Suppressor macrophage treated with lipopolysaccharide for 1 hour (primary cell): ENCODE measurements around the gene SMIM45.
"Not testable (repeated sequence)": the region's sequence is repeated elsewhere in the genome, so short reads cannot be mapped to it uniquely, and the experiment has no call there.

ENCODE experiments used
- DNase-seq, 3 donors: peaks; one replicate each; pipeline ENCODE4 v3.0.0-alpha.2; 2020 to 2022

The SMIM45 gene

DNA sequence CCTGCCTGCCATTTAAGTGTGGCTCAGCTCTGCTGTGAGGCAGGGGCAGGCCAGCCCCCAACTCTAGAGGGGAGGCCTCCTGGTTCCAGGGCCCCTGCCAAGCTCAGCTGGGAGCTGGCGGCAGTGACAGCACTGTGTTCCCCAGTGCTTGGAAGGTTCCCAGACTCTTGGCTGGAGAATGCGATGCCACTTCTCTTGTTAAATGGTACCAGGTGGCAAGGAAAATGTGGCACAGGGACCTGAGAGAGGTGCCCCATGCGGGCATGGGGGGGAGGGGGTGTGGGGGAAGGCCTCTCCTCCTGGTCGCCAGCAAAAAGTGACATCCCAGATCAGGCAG lies 17.0 kb upstream of the SMIM45 start:
- no peak for DNase-seq

DNA sequence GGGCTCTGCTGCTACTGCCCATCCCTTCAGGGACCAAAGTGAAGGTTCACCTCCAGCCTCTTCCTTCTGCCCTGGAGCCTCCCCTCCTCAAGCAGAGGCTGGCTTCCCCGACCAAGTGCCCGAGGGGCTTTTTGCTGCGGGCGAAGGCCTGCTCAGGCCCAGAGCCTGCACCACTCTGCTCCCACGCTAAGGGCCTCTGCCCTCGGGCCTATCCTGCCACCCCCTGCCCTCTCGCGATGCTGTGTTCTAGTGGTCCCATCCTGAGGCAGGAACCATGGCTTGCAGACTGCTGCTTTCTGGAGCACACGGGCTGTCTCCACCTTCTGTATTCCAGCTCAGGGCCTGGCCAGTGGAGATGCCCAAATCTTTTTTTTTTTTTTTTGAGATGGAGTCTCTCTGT lies 16.4 kb upstream of the SMIM45 start:
- no peak for DNase-seq

DNA sequence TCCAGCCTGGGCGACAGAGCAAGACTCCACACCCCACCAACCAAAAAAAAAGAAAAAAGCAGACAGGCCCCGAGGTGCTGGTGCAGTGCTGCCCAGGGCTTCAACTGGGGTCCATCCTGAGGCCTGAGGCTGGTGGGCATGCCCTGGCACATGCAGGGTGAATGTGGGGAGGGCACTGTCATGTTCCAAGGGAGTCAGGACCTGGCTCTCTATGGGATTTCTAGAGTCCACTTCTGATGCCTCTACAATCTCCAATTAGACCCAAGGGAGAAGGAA lies 15.1 kb upstream of the SMIM45 start:
- DNase-seq, result no peak

DNA sequence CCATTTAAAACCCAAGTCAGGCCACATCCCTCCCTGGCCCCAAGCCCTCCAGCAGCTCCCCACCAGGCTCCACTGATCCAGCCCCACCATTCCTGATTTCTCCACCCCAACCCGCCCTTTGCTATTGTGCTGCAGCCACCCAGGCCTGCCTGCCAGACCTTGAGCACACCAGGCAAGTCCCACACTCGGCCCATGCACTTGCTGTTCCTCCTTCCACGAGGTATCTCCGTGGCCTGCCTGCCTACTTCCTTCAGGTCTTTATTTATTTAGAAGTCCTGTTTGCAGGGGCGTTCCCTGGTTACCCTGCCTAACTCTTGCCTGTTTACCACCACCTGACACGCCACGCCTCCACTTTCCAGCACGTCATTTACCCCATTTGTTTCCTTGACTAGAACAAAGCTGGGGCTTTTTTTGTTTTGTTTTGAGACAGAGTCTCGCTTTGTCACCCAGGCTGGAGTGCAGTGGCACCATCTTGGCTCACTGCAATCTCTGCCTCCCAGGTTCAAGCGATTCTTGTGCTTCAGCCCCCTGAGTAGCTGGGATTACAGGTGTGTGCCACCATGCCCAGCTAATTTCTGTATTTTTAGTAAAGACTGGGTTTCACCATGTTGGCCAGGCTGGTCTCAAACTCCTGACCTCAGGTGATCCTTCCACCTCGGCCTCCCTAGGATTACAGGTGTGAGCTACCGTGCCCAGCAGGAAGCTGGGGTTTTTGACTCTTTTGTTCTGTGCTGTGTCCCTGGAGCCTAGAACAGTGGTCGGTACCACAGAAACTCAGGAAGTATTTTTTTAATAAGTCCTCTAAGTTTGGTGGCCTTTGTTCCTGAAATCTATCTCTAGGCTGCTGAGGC lies 11.7 kb upstream of the SMIM45 start:
- DNase-seq, result peak in 1 of 3 donors; percentile 33

DNA sequence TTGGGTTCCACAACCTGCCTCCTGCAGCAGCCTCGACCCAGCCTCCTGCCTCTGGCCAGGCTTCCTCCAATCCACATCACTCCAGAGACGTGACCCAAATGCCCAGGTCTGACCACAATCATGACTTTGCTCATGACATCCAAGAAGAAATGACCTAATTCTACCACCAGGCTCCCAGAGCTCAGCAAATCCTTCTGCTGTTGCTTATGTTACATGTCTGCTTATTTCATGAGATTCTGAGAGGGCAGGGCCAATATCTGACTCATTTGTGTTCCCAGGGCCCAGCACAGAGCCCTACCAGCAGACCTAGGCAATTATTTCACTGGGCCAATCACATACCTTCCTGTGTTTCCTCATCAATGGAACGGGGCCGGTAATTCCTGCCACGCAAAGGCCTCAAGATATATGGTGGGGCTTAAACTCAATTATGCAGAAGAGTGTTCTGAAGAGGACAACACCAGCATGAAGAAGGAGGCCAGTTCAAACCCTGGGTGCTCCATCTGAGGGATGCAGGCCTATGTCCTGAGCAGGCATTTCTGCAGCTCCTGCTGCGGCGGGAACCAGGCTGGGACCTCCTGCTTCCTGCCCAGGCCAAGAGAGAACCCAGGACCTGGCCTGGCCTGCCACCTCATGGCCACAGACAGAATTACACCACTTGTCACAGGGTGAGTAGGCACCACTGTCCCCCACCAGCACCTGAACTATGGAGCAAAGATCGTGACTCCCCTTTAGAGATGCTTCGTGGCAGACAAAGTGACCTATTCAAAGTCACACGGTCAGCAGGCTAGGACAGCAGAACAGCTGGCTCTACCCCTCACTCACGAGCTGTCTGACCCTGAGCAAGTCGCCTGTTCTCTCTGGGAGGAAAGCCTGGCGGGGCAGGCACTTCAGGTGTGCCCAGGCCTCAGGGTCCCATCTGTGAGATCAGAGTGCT lies 10.9 kb upstream of the SMIM45 start:
- peak; percentile 80 to 87 (median 87) for DNase-seq

DNA sequence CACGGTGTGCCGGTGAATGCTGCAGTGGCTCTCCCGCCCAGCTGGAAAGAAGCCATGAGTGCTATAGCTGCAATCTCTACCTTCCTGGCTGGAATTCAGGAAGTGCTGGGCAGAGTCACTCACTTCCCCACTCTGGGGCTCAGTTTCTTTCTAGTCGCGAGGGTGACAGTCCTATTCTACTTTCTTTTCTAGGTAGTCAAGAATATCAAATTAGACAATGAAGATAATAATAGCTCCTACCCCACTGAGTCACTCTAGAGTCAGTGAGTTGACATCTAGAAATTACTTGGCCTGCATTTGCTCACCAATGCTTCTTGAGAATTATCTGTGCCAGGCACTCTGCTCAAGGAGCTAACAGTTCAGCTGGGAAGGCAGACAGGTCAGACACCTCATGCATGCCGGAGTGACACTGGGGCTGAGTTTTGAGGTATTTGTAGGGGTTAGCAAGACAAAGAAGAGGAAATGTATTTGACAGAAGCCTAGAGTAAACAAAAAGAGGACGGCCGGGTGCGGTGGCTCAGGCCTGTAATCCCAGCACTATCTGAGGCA lies 8.2 kb upstream of the SMIM45 start:
- DNase-seq, result peak; percentile 58 to 63 (median 63)

DNA sequence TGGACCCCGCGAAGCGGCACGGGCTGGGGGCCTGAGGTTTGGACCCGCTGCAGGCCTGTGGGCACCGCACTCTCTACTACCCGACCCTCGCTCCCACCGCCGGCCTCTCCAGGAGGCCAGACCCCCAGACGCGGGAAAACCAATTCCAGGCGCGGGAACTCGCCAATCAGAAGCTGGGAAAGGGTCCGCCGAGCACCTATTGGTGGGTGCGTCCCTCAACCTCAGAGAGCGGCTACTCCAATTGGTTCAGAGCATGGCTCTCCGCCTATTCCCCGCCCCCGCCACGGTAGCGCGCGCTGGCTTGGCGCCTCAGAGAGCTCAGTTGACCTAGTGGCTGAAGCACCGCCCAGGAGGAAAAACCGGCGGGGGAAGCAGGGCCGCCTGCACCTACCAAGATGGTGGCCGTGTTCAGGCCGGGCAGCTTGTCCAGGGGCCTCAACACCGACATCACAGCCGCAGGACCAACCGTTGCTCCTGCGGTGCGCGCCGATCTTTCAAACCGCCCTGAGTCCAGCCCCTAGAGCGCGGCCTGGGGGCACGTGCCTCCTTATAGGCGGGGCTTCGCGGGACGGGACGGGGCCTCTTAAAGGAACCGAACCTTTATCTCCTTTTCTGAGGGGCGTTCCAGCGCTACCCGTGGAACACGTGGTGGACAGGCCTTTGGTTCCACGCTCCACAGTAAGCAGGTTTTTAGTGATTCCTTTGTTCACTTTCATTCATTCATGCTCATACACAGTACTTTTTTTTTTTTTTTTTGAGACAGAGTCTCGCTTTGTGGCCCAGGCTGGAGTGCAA lies 5.1 kb upstream of the SMIM45 start, which contains the start of gene CENPM:
Gene CENPM, minus strand, starts transcription at position 524 of the 795 bp plus-strand sequence. Its CDS starts 76 bp downstream, at position 448.
- DNase-seq, result peak; percentile 94 to 97 (median 97)

DNA sequence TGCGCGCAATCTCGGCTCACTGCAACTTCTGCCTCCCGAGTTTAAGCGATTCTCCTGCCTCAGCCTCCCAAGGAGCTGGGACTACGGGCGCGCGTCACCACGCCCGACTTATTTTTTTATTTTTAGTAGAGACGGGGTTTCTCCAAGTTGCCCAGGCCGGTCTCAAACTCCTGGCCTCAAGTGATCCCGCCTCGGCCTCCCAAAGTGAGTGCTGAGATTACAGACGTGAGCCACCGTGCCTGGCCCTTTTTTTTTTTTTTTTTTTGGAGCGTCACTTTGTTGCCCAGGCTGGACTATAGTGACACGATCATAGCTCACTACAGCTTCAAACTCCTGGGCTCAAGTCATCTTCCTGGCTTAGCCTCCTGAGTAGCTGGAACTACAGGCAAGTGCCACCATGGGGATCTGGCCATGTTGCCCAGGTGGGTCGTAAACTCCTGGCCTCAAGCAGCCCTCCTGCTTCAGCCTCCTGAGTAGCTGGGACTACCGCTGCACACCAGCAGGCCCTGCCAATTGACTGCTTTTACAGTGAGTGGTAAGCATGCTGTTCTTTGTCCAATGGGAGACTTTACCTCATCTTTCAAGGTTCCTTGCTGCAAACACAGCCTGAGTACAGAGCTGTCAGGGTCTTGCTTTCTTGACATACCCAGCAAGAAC lies 4.4 kb upstream of the SMIM45 start:
- DNase-seq, result no peak

DNA sequence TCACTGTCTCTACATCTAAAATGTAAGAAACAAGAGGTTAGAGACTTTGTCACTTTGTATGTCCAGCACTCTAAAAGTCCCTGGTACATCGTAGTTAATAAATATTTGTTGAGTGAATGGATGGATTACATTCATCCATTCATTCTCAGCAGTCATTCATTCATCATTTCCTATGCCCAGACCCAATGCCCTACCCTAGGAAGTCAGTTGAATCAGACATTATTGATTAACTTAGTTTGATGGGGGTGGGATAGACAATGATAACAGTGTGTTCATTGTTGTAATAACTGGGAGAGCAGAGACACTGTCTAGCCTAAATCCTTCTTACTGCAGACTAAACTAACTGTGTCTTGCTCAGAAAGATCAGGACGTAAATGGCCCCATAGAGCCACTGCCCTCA lies 3.8 kb upstream of the SMIM45 start:
- no peak for DNase-seq

DNA sequence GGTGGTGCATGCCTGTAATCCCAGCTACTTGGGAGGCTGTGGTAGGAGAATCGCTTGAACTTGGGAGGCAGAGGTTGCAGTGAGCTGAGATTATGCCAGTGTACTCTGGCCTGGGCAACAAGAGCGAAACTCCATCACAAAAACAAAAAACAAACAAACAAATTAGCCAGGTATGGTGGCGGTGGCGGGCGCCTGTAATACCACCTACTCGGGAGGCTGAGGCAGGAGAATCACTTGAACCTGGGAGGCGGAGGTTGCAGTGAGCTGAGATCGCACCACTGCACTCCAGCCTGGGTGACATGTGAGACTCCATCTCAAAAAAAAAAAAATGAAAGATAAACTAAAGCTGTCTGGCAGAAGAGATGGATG lies 3.0 kb upstream of the SMIM45 start:
- not testable (repeated sequence) for DNase-seq

DNA sequence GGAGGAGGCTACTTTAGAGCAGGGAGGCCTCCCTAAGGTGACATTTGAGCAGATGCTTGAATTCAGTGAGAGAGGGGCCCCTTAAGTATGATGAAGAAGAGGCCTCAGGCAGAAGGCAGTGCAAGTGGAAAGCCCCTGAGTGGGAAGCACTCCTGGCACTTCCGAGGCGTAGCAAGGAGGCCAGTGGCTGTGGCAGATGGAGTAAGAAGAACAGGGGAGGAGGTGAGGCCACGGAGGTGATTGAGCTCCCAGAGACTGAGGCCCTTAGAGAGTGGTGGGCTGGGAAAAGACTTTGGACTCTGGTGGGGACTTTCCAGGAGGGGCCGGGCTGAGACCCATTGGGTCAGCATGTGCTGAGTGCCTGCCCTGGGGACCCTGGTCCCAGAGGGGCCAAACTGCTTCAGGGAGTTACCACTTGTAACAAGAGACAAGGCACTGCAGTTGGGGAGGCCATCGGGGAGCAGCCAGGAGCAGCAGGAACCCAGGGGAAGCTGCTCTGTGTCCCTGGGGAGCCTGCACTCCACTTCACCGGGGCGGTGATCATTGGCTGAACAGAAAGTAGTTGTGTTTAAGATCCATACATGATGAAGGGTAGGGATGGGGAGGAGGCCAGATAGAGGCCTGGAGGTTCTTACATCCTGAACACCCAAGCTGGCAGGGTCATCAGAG lies 2.5 kb upstream of the SMIM45 start:
- no peak for DNase-seq

DNA sequence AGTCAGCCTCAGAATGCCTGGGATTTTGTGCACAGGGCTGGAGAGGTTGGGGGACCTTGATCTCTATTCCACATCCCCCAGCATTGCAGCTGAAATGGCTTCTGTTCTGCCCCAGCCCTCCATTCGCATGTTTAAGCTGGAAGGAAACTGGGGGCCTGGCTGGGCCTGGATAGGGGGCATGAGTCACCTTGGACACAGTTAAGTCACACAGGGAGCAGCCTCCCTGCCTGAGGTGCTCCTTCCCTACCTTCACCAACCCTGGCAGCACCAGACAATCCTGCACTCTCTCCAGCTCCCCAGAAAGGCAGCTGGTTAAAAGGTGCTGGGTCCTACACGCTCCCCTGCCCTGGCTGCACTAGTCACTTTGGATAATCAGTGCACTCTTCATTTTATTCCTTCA lies 763 bp downstream of the SMIM45 start:
- DNase-seq, result no peak

DNA sequence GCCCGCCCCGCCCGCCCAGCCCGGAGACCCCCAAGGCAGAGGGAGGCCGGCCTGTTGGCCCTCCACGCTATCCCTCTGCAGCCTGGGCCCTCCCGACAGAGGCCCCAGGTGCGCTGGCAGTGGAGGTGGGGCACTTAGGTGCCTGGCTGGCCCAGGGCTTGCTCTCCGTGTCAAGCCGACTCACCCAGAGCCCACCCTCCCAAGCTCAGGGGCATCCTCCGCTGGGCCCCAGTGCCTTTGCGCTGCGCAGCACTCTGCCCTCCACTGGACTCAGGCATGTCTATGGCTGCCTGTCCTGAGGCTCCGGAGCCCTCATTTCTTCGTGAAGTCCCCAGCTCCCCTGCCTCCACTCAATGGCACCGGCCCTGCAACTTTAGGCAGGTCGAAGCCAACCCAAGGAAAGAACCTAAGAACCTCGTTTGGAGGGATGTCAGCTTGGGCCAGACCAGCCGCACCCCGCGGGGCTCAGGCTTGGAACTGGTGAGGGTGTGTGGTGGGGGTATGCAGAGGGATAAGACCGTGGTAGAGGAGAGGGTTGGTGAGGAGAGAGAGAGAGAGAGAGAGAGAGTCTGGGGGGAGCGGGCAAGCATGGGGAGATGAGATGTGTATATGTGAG lies 6.1 kb downstream of the SMIM45 start:
- DNase-seq, result no peak

DNA sequence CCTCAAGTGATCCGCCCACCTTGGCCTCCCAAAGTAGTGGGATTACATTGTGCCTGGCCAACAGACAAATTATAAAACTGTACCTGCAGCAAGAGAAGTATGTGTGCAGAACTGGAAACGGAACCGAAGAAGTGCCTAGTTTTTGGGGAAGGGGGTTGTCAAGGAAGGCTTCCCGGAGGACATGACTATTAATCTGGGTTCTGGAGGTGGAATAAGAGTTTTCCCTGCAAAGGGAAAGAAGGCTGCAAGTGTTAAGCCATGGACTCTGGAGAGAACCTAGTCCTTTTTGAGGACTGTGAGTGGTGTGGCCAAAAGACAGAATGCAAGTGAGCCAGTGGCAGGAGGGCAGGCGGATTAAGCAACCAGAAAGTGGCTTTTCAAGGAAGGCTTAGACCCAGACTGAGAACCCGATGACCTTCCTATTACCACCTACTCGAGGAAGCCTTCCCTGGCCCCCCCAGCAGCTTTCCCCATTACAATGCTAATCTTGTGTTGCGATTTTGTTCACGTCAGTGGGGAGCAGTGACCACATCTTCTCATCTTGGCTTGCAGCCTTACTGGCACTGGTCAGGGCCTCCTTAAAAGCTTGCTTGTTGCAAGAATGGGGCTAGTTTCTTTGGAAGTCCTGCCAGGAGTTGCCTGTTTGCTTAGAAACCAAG lies 11.6 kb downstream of the SMIM45 start:
- no peak for DNase-seq

DNA sequence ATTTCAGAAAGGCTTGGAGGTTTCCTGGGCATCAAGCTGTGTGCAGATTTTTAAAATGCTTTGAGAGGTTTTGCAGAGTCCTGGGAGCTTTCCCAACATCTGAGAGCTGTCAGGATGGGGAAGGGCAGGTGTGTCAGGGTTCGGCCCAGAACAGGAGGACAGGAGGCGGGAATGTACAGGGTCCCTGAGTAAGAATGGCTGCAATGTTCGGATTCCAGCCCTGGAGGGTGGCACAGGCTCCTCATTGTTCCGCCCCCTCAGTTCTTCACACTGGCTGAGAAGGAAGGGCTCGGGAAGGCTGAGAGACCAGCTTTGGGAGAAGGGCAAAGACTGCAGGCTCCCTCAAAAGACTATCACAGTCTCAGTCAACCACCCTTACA lies 12.2 kb downstream of the SMIM45 start:
- DNase-seq, result no peak

DNA sequence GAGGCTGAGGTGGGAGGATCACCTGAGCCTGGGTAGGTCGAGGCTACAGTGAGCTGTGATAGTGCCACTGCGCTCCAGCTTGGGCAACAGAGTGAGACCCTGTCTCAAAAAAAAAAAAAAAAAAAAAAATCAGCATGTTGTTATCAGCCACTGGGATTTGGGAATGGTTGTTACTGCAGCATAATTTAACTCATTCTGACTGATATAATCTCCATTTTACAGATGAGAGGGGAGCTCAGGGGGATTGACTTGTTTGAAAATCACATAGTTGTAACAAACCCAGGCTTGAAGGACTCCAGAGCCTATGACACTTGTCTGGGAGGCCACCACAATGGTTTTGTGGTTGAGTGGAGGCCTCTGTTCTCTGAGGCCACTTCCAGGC lies 14.3 kb downstream of the SMIM45 start:
- DNase-seq, result no peak

DNA sequence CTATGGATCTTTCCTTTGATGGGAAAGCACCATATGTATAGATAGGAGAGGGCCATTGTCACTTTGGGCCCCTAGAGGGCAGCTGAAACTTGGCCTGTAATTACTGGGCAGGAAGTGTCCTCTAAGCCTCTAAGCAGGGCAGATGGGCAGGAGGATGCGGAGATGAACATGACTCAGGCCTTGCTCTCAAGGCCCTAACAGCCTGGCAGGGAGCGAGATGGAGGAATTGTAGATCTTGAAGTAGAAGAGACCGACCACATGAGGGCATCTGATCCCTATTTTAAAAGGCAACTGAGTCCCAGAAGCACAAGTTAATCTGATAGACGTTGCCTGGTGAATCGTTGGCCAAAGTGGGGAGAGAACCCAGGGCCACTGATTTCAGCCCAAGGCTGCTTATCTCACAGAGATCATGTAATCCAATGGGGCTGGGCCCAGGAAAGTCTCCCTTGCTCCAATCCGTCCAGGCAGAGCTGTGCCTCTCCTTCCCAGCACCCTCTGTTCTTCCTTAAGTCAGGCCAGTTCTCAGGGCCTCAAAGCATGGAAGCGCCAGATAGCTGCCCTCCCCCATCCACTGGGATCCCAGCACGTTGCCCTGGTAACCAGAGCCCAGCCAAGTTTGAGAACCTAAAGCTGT lies 14.8 kb downstream of the SMIM45 start:
- DNase-seq, result peak; percentile 89 to 93 (median 90)

DNA sequence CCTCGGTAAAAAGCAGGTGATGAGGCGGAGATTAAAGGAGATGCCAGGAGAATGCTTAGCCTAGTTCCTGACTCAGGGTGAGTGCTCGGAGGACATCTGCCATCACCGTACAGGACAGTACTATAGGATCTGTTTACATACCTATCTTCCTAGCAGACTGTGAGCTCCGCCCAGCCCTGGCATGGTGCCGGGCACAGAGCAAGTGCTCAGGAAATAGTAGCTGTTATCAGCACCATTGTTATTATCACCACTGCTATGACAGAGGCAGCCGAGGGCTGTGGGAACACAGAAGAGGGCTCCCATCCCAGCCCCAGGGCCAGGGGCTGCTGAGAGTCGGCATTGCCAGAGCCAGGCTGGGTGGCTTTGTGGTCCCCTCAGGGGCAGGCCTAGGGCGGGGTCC lies 16.7 kb downstream of the SMIM45 start:
- DNase-seq, result no peak

DNA sequence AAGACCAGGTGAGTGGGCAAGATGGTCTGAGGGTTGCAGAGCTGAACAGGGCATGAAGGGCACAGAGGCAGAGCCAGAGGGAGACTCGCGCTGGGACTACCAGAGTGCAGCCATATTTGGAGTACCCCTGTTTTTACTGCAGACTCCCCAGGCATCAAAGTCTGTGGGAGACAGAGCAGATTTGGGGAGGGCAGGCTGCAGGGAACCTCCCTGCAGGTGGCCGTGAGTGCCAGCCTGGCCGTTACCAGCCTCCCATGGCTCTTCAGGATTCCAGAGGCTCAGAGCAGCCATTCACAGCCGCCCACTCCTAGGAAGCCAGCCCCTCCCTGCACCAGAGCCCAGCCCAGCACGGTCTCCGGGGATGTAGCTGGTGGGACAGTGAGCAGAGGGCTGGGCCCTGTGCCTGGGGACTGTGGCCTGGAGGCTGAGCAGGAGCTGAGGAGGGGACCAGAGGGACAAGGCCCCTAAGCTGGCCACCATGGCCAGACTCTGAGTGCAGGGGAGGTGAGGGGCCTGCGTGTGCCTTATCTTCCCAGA lies 17.2 kb downstream of the SMIM45 start, which contains the start of gene SEPTIN3:
Gene SEPTIN3, plus strand, starts transcription at position 334 of the 537 bp plus-strand sequence. CDS start 2,050 bp downstream, outside the sequence.
- no peak for DNase-seq

DNA sequence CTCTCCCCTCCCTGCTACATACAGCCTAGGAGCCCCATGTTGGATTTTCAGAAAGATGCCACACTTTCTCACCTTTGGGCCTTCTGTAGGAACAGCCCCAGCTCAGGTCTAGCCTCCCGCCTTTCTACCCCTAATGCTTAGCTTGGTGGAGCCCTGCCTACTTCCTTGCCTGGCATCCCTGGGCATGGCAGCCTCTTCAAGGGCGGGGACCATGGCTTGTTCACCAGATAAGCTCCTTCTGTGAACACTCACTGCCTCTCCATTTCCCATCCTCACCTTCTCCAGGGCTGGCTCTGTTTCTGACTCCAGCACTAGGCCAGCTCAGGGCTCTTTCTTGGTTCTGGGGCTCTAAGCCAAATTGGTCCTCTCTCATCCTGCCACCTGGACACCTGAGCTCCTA lies 18.7 kb downstream of the SMIM45 start:
- no peak for DNase-seq
